Stimulated activated CD8-positive, alpha-beta memory T cell treated with anti-CD3 and anti-CD28 coated beads, Interleukin-12 subunit alpha, Interleukin-12 subunit beta, amount 100 ng/mL, for 4 hours (primary cell): Measurements from ENCODE around the gene CRACDL.

Experiments used
- DNase-seq: peaks from one replicate; pipeline ENCODE4 v3.0.0-alpha.2; 2020; ENCODE audit warnings: low read depth

The CRACDL gene

DNA sequence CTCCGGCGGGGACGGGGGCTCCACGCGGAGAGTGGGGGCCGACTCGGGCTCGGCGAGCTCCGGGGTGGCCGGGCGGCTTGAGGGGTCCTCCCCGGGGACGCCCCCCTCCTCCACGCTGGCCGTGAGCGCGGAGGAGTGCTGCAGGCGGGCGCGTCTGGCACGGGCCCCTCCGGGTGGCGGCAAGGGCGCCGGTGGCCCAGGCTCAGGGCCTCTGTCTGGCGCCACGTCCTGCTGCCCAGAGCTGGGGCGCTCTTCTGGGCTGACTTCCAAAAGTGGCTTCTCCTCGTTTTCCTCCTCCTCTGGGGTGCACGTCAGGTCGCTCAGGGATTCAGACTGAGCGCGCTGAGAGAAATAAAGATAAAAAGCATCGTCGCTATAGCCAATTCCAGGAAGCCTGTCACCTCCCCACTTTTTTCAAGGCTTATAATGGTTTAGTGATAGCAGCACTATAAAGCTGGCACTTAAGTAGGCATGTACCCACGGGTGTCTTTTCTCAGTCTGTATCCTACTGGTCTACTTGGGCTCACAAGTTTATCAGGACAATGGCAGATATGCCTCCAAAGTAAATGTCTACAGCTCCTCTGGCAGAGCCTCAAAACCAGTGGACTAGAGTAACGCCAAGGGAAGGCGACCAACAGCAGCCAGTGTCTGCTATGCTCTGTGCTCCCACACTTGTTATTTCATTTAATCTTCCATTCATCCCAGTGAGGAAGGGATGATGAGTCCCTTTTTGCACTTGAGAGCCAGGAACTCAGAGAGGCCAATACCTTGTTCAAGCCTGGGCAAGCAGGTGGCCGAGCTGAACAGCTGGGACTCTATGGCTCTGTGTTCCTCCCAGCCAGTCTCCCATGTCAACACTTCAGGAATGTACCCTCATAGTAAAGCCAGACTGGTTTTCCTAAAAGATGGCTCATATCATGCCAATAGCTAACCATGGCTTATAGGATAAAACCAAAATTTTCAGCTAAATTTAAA lies 112.5 kb downstream of the CRACDL start:
- DNase-seq, result no peak

DNA sequence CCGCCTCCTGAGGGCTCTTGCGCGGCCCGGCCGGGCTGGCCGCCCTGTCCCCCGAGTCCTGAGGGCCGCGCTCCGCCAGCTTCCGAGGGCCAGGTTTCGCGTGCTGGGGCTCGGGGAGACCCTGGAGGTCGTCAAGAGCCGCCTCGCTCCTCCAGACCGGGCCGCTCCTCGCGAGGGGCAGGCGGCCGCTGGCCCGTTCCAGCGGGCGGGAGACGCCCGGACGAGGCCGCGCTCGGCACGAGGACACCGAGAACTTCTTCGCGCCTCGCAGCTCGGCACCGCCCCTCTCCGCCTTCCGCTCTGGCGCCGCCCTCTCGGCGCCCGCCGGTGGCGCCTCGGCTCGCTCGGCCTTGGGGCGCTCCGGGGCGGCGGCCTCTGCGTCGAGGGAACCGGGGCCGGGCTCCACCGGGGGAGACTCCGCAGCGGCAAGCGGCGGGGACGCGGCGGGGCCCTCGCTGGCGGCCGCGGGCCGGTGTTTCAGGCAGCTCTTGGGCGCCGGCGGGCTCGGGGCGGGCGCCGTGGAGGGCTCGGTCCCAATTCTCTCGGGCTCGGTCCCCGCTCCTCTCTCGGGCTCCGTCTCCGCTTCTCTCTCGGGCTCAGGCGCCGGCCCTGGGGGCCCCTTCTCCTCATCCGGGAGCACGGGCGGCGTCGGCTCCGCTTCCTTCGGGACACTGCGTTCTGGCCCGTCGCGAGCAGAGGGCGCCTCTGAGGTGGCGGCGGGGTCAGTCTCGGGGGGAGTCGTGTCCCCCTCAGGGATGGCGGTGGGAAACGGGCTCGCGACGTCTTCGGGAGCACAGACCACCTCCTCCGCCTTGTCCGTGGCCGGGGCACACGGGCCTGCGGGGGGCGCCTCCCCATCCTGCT lies 113.5 kb downstream of the CRACDL start:
- peak; percentile 34 for DNase-seq

DNA sequence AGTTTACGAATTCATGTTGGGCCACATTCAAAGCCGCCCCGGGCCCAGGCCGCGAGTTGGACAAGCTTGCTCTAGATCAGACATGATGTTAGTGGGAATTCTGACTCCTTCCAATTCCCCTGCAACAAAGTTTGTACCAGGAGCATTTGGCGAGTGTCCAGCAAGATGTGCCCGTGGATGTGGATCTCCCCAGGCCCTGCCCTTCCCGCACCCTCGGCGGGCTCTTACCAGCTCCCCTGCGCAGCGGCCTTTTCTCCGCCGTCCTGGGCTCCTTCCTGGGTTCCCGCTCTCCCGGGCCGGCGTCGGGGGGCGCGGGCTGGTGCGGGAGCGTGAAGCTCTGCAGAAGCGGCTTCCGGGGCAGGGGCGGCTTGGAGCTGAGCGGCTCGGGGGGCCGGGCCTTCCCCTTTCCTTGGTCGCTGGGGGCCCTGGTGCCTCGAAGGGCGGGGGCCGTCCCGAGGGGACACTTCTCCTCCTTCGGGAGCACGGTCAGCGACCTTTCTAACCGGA lies 114.3 kb downstream of the CRACDL start:
- DNase-seq, result no peak

DNA sequence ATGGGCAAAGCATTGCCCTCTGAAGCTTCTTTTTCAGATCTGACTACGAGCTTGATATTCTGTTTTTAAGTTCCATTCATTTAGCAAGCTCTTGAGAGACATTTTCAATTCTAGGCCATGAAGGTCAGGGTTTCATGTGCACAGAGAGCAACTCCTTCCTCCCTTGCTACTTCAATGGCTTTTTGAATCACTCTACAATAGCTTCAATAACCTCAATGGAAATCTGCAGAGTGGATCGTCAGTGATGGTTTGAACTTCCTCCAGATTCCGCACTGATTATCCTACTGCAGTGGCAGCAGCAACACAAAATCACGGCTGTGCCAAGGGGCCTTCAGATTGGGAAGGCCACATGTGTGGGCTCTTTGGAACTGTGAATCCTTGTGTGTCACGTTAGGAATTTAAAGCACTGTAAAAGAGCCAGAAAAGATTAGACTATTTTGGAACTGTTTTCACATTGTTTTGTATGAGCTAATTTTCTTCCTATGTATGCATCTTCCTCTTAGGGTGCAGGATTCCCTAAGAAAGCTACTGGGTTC lies 116.7 kb downstream of the CRACDL start:
- DNase-seq, result no peak

DNA sequence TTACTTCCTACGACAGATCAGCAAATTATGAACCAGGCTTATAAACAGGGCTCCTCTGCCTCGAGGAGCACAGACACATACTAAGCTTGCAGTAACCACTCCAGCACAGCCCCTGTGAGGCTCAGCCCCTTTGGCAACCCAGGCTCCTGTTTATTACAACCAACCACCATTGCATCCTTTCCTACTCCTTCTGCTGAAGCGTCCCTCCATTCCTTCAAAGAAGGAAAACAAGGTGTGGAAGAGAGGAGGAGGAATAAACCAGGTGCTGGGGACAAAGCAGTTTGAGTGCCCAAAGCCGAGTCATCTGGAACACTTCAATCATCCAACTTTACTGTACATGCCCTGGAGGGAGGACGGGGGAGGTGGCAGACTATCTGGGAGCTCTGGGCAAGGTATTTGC lies 117.9 kb downstream of the CRACDL start:
- DNase-seq, result no peak

DNA sequence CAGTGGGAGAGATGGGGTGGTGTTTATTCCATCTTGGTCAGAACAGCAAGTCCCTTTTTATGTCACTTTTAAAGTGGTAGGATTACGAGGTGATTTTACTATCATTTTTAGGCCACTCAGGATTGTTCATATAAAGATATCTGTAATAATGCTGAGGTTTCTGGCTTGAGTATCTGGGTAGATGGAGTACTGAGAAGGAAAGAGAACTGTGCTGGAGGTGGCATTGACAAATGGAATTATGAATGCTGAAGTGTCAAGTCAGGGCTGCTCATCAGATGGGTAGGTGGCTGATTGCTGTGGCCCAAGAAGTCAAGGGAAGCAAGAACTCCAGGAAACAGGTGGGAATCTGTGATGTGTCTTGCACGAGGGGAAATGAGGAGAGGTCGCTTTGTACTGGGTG lies 119.7 kb downstream of the CRACDL start:
- DNase-seq, result no peak

DNA sequence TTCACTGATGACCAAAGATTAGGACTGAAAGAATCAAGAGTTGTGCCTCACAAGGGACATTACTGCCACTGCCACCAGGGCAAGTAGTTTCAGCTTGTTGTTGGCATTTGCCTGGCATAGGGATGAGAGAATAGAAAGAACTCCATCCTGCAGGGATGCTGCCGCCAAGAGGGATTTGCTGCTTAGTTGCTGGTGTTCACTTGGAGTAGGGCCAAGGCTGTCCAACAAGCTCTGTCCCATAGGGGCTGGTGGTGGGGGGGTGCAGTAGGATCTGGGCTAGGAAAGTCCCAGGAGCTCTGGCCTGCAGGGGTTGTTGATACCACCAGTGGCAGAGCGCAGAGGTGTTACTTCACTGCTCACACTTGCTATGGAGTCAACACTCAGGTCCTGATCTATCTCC lies 120.2 kb downstream of the CRACDL start:
- DNase-seq, result no peak

DNA sequence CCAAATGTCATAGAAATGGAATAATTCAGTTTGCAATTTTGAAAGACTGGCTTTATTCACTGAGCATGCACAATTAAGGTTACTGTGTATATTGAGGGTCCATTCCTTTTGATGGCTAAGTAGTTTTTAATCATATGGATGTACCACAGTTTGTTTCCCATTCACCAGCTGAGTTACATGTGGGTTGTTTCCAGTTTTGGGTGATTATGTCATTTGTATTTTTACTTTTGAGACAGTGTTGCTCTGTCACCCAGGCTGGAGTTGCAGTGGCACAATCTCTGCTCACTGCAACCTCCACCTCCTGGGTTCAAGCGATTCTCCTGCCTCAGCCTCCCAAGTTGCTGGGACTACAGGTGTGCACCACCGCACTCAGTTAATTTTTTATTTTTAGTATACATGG lies 124.3 kb downstream of the CRACDL start:
- DNase-seq, result no peak

DNA sequence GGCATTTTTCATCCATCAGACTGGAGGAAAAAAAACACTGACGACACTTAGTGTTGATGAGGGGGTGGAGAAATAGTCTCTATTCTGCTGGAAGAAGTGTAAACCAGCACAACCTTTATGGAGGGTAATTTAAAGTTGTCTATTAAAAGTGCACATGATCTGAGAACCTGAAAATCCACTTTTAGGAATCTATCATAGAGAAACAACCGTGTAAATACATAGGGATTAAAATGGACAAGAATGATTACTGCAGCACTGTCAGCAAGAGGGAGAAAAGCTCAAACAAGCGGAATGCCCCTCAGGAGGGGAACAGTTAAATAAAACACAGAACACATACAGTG lies 125.5 kb downstream of the CRACDL start:
- DNase-seq, result no peak

DNA sequence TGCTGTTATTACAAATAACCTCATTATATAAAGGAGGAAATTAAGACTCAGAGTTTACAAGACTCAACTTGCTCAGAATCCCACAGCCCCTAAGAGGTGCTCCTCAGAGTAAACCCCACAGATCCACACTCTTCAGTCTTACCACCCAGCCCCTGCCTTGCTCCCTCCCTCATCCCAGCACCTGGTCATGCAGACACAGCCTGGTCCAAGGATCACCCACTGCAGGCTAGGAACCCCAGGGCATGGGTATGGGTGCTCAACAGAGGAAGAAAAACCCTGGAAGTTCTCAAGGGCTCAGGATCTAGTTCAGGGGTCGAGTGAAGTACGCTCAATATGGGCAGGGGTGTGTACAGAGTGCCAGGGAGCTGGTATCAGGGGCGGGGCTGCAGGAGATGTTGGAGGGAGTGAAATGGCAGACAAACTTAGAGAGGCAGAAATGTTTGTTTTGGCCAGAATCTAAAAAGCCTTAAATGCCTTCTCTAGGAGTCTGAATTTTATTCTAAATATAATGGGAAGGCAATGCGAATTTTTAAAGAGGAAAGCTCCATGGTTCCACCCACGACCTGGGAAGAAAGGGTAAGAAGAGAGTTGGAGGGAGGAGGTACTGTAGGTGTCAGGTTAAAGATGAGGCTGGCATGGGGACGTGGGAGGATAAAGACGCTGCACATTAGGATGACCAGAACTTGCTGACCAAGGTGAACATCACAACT lies 126.0 kb downstream of the CRACDL start:
- DNase-seq, result no peak

DNA sequence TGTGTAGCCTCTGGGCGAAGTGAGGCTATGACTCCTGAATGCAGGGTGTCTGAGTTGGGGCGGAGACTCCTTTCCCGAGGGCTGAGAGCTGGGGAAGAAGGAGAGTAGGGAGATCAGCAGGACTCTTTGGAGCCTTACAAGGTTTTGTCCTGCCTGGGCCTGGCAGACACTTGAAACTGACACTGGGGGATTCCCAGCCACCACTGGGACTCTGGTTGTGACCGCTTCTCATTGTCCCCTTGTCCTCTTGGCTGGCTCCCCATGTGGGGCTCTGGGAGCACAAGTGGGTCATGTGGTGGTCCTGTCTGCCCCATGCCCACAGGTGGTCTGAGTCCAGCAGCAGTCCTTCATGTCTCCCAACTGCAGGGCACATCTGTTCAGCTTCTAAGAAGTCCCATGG lies 126.9 kb downstream of the CRACDL start:
- DNase-seq, result no peak

DNA sequence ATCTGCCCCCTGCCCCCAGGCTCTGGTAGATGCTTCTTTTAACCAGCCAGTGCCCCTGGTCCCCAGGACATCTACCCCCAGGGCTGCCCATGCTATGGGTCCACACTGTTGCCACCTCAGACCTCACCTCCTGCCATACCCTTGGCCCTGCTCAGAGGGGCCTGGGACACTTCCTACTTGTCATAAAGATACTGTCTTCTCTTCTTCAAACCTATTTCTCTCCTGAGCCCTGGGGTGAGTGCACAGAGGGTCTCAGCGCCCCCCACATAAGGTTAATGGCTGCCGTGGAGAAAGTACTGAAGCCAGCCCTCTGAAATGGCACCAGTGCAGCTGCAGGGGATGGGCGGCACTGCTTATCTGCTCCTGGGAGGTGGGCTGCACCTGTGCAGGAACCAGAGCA lies 127.5 kb downstream of the CRACDL start:
- DNase-seq, result no peak

DNA sequence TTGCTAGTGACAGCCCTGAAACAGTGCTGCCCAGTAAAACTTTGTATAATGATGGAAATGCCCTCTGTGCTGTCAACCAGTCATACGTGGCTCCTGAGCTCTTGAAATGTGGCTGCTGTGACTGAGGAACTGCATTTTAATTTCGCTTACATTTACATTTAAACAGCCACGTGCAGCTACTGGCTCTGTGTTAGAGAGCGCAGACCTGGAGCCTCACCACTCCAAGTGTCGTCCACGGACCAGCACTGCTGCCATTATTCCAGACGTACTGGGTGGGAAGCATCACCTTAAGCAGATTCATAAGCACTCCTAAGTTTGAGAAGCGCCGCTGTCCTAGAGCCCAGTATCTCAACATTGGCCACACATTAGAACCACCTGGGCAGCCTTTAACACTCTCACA lies 128.1 kb downstream of the CRACDL start:
- no peak for DNase-seq

DNA sequence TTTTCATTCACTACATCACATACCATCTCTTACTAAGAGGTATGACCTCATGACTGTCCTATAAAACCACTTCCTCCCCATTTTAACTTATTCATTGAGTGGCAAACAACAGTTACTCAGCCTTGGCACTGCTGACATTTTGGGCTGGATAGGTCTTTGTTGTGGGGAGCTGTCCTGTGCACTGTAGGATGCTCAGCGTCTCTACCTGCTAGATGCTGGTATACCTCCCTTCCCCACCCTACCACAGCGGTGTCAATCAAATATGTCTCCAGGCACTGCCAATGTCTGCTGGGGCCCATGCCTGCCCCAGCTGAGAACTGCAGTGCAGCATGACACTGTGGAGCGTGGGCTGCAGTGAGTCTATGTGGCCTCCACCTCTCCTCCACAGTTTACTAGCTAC lies 128.8 kb downstream of the CRACDL start:
- DNase-seq, result no peak

DNA sequence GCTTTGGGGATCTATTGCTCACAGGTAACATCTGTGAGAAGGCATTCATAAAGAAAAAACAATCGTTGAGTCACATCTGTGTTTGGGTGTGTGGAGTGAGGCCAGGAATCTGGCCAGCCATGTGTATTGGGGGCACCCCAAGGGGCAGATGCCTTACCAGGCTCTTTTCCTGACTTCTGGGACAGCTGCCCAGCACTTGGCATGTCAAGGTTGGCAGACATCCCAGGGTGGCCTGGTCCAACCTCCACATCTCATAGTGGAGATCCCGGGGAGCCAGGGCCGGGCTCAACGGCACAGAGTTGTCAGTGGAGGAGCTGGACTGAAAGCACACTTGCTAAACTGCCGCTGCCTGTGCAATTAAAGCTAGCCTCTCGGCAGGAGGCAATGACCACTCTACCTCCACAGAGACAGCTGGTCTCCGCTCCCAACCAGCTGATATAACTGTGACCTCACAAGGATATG lies 129.8 kb downstream of the CRACDL start:
- no peak for DNase-seq

DNA sequence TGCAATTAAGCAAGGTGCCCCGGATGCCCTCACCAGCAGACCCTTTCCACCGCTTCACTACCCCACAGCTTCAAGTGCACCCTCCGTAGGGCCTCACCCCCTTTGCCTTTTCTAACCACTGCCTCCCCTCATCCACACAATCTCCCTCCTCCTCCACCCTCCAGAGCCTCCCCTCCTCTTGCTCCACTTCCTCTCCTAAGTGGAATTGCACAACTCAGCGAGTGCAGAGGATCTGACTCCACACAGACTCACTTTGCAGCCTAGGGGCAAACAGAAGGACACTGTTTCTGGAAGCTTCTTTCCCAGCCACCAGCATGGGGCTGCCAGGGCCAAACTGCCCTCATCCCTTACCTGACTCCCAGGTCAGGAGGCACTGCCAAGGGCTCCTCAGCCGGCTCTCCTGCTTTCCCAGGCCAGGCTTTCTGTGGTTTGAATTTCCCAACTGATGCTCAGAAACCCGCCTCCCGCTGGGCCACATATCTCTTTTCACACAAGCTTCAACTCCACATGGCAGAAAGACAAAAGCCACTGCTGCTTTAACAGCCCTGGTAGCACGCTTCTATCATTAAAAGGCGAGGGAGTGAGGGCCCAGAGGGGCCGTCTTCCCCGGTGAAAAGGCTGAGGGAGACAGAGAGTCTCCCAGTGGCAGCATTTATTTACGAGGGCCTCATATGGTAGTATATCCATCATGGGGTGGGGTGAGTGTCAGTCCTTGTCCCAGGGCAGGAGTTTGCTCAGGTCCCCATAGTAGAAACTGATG lies 130.4 kb downstream of the CRACDL start:
- no peak for DNase-seq

DNA sequence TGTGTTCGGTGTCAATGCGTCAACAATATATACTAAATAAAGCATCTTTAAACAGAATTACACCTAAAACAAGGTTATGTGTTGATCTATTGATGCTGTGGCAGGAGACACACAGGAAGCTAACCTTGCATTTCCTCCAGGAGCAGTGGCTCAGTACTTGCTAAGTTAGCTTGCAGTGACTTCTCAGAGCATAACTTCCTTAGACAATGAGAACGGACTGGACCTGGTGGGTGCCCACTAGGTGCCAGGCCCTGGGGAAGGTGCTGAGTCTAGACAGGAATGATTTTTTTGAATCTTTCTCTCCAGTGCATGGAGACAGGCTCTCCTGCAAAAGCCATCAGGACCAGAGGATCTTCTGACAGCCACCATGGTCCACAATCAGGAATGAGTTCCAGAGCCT lies 131.3 kb downstream of the CRACDL start:
- no peak for DNase-seq

DNA sequence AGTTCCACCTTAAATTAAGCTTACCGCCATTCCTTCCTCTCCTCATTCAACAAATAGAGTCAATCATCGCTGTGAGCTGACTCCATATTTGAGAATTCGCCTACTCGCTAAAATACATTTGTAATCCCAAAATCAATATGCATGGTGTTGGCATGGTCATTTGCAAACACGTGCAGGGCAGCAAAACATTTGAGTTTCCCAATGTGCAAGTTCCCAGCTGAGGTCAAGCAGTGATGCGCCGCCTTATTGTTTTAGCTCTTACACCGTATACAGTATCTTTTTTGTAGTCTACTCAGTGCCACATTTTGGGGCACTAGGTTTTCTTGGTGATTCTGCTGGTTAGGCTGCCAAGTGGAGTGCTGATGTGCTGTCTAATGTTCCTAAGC lies 131.8 kb downstream of the CRACDL start:
- DNase-seq, result no peak

DNA sequence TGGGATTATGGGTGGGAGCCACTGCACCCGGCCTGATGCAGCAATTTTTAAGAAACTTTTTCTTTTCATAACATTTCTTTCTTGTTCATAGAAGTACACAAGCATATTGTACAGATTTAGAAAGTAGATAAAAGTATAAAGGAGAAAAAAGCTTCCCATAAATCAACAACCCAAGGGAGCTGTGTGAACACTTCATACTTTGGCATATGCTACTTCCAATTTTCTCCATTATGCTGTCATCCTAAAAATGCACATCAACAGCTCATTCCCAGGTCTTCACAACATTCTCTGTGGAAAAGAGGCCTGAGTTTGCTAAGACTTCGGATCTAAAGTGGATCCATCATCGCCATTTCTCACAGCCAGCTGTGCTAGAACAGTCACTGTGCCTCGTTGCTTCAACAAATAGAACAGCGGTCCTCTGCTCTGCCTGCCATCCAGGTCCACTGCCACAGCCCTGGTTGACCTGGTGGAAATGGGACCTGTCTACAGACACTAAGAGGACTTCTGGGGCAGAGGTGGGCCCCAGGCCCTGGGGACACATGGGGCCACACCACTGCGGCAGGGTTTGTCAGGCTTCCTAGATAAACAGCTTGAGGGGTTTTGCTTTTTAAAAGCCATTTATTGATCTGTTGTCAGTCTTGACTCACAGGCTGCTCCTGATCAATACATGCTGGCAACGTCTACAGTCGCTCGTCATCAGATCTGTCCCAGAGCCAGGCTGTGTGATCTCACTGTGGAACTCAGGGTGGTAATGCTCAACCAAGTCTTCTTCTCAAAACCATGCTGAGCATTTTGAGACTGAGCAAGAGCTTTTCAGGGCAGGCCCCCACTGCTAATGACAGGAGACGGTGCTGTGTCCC lies 132.4 kb downstream of the CRACDL start:
- DNase-seq, result no peak

DNA sequence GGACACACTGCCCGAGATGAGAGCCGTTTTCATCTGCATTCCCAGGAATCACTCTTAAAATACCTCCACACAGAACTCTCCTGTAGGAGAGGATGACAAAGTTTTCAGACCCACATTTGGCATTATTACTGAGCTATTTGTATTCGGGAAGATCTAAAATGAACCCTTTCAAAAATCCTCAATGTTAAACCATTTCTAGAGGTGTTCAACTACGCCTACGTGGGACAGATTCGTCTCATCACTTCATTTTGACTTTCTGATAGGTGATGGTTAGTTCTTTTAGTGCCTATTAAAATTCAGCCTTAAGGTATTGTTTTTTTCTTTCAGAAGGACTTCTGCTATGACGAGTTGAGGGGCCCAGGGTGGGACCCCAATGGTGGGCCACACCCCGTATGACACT lies 133.7 kb downstream of the CRACDL start:
- no peak for DNase-seq
